Liver (tissue), 9 donors: ENCODE data around the gene KRTAP22-2. TPM values are rescaled to one million over a fixed set of nuclear protein-coding genes. Genes with fewer than 3 reads are reported as not detected.

Experiments used
- DNase-seq: peaks from one replicate; pipeline ENCODE4 v3.0.0-alpha.2; 2017; ENCODE audit warnings: low spot score
- H3K27ac ChIP-seq, 2 donors: one replicate each; pipeline ENCODE4 v1.7.0; 2013; ENCODE audit warnings: inconsistent platforms in 2 of 2, low read length in 2 of 2, control low read depth in 1 of 2, low read depth in 1 of 2, mild to moderate bottlenecking in 1 of 2
- H3K27me3 ChIP-seq, 4 donors: one replicate each; pipeline versions ENCODE4 v1.6.1 to v1.7.0; 2013; ENCODE audit warnings: low read length in 3 of 4, inconsistent platforms in 1 of 4, mild to moderate bottlenecking in 1 of 4, moderate library complexity in 1 of 4; ENCODE audit not compliant: control insufficient read depth in 4 of 4, insufficient read depth in 4 of 4
- H3K36me3 ChIP-seq, 4 donors: one replicate each; pipeline versions ENCODE4 v1.6.1 to v1.7.0; 2013; ENCODE audit warnings: low read length in 3 of 4, mild to moderate bottlenecking in 3 of 4, low read depth in 1 of 4, moderate library complexity in 1 of 4; ENCODE audit not compliant: control insufficient read depth in 4 of 4, insufficient read depth in 3 of 4
- H3K4me1 ChIP-seq, 4 donors: one replicate each; pipeline versions ENCODE4 v1.6.1 to v1.7.0; 2013; ENCODE audit warnings: low read length in 3 of 4, mild to moderate bottlenecking in 3 of 4, moderate library complexity in 1 of 4; ENCODE audit not compliant: control insufficient read depth in 4 of 4, insufficient read depth in 4 of 4
- H3K4me3 ChIP-seq, 3 donors: one replicate each; pipeline versions ENCODE4 v1.6.1 to v1.7.0; 2013; ENCODE audit warnings: low read length in 3 of 3, control low read depth in 1 of 3, low read depth in 1 of 3, mild to moderate bottlenecking in 1 of 3
- H3K9ac ChIP-seq, 2 donors: one replicate each; pipeline ENCODE4 v1.7.0; 2013; ENCODE audit warnings: low read length in 2 of 2, mild to moderate bottlenecking in 2 of 2, moderate library complexity in 2 of 2, control low read depth in 1 of 2, low read depth in 1 of 2
- H3K9me3 ChIP-seq, 4 donors: one replicate each; pipeline versions ENCODE4 v1.6.1 to v1.7.0; 2013; ENCODE audit warnings: low read length in 3 of 4; ENCODE audit not compliant: control insufficient read depth in 4 of 4
- ATF3 ChIP-seq: IDR thresholded peaks from 2 replicates; pipeline ENCODE4 v1.6.1; 2016; ENCODE audit warnings: antibody characterized with exemption
- EGR1 ChIP-seq, 2 donors: IDR thresholded peaks; 2 replicates each; pipeline ENCODE4 v1.6.1; 2016 to 2018; ENCODE audit warnings: antibody characterized with exemption in 2 of 2, low read depth in 2 of 2
- FOXA1 ChIP-seq: IDR thresholded peaks from 2 replicates; pipeline ENCODE4 v1.6.1; 2016; ENCODE audit warnings: antibody characterized with exemption
- FOXA2 ChIP-seq: IDR thresholded peaks from 2 replicates; pipeline ENCODE4 v1.6.1; 2016; ENCODE audit warnings: antibody characterized with exemption
- GABPA ChIP-seq, 2 donors: IDR thresholded peaks in 1 of 2; conservative IDR thresholded peaks in 1 of 2; 2 replicates each; pipeline ENCODE4 v1.6.1; 2016; ENCODE audit warnings: antibody characterized with exemption in 2 of 2, mild to moderate bottlenecking in 1 of 2, moderate library complexity in 1 of 2
- HNF4A ChIP-seq, 2 donors: conservative IDR thresholded peaks; 2 replicates each; pipeline ENCODE4 v1.6.1; 2016; ENCODE audit warnings: antibody characterized with exemption in 2 of 2, mild to moderate bottlenecking in 2 of 2
- HNF4G ChIP-seq: IDR thresholded peaks from 2 replicates; pipeline ENCODE4 v1.6.1; 2016; ENCODE audit warnings: antibody characterized with exemption
- JUND ChIP-seq, 2 donors: IDR thresholded peaks; 2 replicates each; pipeline ENCODE4 v1.6.1; 2016; ENCODE audit warnings: antibody characterized with exemption in 2 of 2
- MAX ChIP-seq: IDR thresholded peaks from 2 replicates; pipeline ENCODE4 v1.6.1; 2016; ENCODE audit warnings: antibody characterized with exemption
- NR2F2 ChIP-seq: IDR thresholded peaks from 2 replicates; pipeline ENCODE4 v1.6.1; 2016; ENCODE audit warnings: antibody characterized with exemption
- RAD21 ChIP-seq, 2 donors: IDR thresholded peaks; 2 replicates each; pipeline ENCODE4 v1.6.1; 2016; ENCODE audit warnings: antibody characterized with exemption in 2 of 2, mild to moderate bottlenecking in 2 of 2
- SP1 ChIP-seq: IDR thresholded peaks from 2 replicates; pipeline ENCODE4 v1.6.1; 2018; ENCODE audit warnings: antibody characterized with exemption, mild to moderate bottlenecking
- TAF1 ChIP-seq: conservative IDR thresholded peaks from 2 replicates; pipeline ENCODE4 v1.6.1; 2016; ENCODE audit warnings: antibody characterized with exemption, mild to moderate bottlenecking
- YY1 ChIP-seq: IDR thresholded peaks from 2 replicates; pipeline ENCODE4 v1.6.1; 2016; ENCODE audit warnings: antibody characterized with exemption, mild to moderate bottlenecking
- WGBS: extraction: QIAGEN DNeasy Blood & Tissue Kit; methylation state at CpG from one replicate; pipeline ENCODE4 v1.1.7; 2013; 5-methylcytosine and 5-hydroxymethylcytosine counted together
- polyA plus RNA-seq, 2 donors: library from polyadenylated mRNA; stranded (reverse) in 1 of 2; unstranded in 1 of 2; fragments of 200-250 nt in 1 of 2; fragments of >200 nt in 1 of 2; fragmentation: Nextera tagmentation in 1 of 2; extraction: Ambion mirVana in 1 of 2; gene quantifications; one replicate each; pipeline versions ENCODE4 v1.2.1 to v1.2.3, GENCODE V29; 2013 to 2015
- total RNA-seq, 2 donors: library from RNA; depleted of rRNA; stranded (reverse); fragments of >200 nt; gene quantifications; one replicate each; pipeline ENCODE4 v1.2.3, GENCODE V29; 2014
- TF ChIP-seq, protein P1 (sequence below): fragments of 150-350 bp; IDR thresholded peaks from 2 replicates; pipeline ENCODE4 v1.5.1; 2017; ENCODE audit warnings: improper control_type of control experiment, low read depth, low read length; ENCODE audit not compliant: missing input control
- TF ChIP-seq, protein P2 (sequence below): IDR thresholded peaks from 2 replicates; pipeline ENCODE4 v1.6.1; 2016; ENCODE audit warnings: antibody characterized with exemption
- TF ChIP-seq, protein P3 (sequence below): IDR thresholded peaks from 2 replicates; pipeline ENCODE4 v1.6.1; 2016; ENCODE audit warnings: antibody characterized with exemption, mild to moderate bottlenecking
- donor health status: healthy.
- donor health status: healthy.
- donor health status: healthy.
- donor health status: healthy.
- donor health status: healthy.

Gene KRTAP22-2
- total and polyA plus RNA-seq, 4 donors: not detected

DNA sequence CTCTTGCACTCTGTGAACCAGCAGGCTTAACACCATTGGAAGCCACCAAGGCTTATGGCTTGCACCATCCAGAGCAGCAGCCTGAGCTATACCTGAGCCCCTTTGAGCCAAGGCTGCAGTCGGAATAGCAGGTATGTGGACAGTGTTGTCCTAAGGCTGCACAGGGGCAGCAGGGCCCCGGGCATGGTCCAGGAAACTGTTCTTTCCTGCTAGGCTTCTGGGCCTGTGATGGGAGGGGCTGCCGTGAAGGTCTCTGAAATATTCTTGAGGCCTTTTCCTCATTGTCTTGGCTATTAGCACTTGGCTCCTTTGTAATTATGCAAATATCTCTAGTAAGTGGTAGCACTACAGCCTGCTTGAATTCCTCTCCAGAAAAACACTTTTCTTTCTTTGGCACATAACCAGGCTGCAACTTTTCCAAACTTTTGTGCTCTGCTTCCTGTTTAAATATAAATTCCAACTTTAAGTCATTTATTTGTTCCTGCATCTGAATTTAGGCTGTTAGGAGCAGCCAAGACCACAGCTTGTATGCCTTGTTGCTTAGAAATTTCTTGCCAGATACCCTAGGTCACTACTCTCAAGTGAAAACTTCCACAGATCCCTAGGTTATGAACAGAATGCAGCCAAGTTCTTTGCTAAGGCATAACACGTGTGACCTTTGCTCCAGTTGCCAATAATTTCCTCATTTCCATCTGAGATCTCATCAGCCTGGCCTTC is 35.4 kb upstream of the KRTAP22-2 start:
- TF ChIP-seq TAF1 (no peak), FOXA1 (no peak), GABPA (IDR thresholded peaks at IDR 0.05 in 1 of 2, conservative IDR thresholded peaks at IDR 0.05 in 1 of 2) (no peak), SP1 (no peak), MAX (no peak), JUND (IDR thresholded peaks at IDR 0.05) (no peak), HNF4A (conservative IDR thresholded peaks at IDR 0.05) (no peak), EGR1 (IDR thresholded peaks at IDR 0.05; ENCODE audit: low read depth in 2 of 2) (no peak), YY1 (no peak), HNF4G (no peak), RAD21 (IDR thresholded peaks at IDR 0.05) (no peak), FOXA2 (no peak), NR2F2 (no peak), ATF3 (no peak)
- TF ChIP-seq, protein P1, sequence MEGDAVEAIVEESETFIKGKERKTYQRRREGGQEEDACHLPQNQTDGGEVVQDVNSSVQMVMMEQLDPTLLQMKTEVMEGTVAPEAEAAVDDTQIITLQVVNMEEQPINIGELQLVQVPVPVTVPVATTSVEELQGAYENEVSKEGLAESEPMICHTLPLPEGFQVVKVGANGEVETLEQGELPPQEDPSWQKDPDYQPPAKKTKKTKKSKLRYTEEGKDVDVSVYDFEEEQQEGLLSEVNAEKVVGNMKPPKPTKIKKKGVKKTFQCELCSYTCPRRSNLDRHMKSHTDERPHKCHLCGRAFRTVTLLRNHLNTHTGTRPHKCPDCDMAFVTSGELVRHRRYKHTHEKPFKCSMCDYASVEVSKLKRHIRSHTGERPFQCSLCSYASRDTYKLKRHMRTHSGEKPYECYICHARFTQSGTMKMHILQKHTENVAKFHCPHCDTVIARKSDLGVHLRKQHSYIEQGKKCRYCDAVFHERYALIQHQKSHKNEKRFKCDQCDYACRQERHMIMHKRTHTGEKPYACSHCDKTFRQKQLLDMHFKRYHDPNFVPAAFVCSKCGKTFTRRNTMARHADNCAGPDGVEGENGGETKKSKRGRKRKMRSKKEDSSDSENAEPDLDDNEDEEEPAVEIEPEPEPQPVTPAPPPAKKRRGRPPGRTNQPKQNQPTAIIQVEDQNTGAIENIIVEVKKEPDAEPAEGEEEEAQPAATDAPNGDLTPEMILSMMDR: no peak
- TF ChIP-seq, protein P2, sequence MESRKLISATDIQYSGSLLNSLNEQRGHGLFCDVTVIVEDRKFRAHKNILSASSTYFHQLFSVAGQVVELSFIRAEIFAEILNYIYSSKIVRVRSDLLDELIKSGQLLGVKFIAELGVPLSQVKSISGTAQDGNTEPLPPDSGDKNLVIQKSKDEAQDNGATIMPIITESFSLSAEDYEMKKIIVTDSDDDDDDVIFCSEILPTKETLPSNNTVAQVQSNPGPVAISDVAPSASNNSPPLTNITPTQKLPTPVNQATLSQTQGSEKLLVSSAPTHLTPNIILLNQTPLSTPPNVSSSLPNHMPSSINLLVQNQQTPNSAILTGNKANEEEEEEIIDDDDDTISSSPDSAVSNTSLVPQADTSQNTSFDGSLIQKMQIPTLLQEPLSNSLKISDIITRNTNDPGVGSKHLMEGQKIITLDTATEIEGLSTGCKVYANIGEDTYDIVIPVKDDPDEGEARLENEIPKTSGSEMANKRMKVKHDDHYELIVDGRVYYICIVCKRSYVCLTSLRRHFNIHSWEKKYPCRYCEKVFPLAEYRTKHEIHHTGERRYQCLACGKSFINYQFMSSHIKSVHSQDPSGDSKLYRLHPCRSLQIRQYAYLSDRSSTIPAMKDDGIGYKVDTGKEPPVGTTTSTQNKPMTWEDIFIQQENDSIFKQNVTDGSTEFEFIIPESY: no peak
- TF ChIP-seq, protein P3, sequence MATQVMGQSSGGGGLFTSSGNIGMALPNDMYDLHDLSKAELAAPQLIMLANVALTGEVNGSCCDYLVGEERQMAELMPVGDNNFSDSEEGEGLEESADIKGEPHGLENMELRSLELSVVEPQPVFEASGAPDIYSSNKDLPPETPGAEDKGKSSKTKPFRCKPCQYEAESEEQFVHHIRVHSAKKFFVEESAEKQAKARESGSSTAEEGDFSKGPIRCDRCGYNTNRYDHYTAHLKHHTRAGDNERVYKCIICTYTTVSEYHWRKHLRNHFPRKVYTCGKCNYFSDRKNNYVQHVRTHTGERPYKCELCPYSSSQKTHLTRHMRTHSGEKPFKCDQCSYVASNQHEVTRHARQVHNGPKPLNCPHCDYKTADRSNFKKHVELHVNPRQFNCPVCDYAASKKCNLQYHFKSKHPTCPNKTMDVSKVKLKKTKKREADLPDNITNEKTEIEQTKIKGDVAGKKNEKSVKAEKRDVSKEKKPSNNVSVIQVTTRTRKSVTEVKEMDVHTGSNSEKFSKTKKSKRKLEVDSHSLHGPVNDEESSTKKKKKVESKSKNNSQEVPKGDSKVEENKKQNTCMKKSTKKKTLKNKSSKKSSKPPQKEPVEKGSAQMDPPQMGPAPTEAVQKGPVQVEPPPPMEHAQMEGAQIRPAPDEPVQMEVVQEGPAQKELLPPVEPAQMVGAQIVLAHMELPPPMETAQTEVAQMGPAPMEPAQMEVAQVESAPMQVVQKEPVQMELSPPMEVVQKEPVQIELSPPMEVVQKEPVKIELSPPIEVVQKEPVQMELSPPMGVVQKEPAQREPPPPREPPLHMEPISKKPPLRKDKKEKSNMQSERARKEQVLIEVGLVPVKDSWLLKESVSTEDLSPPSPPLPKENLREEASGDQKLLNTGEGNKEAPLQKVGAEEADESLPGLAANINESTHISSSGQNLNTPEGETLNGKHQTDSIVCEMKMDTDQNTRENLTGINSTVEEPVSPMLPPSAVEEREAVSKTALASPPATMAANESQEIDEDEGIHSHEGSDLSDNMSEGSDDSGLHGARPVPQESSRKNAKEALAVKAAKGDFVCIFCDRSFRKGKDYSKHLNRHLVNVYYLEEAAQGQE: no peak
- Histone ChIP-seq H3K27me3 (no peaks in the 10 kb centered on the region), H3K27ac (no peak overlapping the region), H3K4me3 (no peak overlapping the region), H3K4me1 (no peaks in the 10 kb centered on the region), H3K9ac (no peak overlapping the region), H3K36me3 (no peaks in the 10 kb centered on the region), H3K9me3 (no peaks in the 10 kb centered on the region)
- no peak for DNase-seq
- 68% methylated on average over 4 of the region's 4 CpGs for WGBS
